AG09319 (cell line): Measurements from ENCODE around the gene CGB3.
"Not testable (repeated sequence)": the region's sequence is repeated elsewhere in the genome, so short reads cannot be mapped to it uniquely, and the experiment has no call there.

Source experiments
- DNase-seq: peaks from one replicate; pipeline ENCODE4 v3.0.0-alpha.2; 2010; ENCODE audit warnings: low read depth; ENCODE audit errors: extremely low read depth
- TF ChIP-seq, protein P1 (sequence below): IDR thresholded peaks from 2 replicates; pipeline ENCODE4 v1.5.1; 2011; ENCODE audit warnings: low read depth, mild to moderate bottlenecking, inconsistent platforms, low read length, moderate library complexity

Gene CGB3

DNA sequence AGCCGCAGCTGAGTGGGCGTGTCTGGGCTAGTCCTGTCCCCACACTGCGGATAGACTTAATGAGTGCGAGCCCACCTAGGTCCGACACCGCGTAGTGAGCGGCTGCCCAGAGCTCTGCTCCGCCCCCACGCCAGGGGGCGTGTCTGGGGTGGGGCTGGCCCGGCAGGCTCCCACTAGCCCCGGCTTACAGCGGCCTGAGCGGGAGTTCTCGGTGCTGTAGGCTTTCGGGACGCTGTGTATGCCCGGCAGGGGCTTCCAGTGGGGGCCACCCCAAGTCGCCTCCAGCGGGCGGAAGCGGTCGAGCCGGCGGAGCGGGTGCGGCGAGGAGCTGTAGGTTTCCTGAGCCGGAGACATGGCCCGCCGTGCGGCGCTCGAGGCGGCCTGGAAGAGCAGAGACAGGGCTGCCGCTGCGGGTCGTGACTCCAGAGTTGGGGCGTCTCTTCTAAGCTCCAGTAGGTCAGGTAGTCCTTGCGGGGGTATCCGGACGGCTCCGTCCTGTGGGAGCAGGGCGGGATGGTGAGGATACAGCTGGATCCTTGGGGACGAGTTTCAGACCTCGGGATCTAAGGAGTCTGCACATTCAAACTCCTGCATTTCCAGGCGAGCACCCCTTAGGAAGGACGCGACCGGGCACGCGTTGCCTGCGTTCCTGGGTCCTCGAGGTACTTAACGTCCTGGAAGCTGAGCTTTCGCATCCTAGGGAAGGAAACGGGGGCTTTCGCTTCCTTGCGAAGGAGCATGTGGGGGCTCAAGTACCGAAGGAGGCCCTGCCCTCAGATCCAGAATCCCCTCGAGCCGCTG is 32.2 kb upstream of the CGB3 start:
- TF ChIP-seq, protein P1, sequence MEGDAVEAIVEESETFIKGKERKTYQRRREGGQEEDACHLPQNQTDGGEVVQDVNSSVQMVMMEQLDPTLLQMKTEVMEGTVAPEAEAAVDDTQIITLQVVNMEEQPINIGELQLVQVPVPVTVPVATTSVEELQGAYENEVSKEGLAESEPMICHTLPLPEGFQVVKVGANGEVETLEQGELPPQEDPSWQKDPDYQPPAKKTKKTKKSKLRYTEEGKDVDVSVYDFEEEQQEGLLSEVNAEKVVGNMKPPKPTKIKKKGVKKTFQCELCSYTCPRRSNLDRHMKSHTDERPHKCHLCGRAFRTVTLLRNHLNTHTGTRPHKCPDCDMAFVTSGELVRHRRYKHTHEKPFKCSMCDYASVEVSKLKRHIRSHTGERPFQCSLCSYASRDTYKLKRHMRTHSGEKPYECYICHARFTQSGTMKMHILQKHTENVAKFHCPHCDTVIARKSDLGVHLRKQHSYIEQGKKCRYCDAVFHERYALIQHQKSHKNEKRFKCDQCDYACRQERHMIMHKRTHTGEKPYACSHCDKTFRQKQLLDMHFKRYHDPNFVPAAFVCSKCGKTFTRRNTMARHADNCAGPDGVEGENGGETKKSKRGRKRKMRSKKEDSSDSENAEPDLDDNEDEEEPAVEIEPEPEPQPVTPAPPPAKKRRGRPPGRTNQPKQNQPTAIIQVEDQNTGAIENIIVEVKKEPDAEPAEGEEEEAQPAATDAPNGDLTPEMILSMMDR = peak; percentile 19
- no peak for DNase-seq

- DNase-seq = not testable (repeated sequence)
These were observed 26.4 kb upstream of the CGB3 start for GRCh38 chr19:49050376-49051033.

GRCh38 chr19:49049834-49050233 is 25.7 kb upstream of the CGB3 start:
- DNase-seq = not testable (repeated sequence)

DNA sequence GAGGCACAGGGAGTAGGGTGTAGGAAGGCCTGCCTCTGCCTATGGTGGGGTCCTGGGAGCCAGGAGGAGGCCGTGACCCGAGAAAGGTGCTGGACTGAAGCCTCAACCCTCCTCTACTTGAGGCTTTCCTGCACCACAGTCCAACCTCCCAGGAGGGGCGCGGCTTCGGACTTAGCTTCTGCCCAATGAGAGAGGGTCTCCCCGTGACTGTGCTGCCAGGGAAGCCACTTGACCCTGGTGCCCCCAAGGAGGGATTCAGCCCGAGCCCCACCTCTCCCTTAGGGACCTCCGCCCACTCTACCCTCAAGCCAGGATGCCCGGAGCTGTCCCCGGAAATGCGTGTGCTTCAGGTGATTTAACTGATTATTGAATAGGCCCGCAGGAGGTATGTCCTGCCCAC is 24.9 kb upstream of the CGB3 start, which contains the start of gene CGB8:
Gene CGB8 (minus strand): TSS at position 101 of the 400 bp plus-strand sequence. CDS start 372 bp downstream, outside the sequence.
- not testable (repeated sequence) for DNase-seq

- not testable (repeated sequence) for DNase-seq
These were observed 19.4 kb upstream of the CGB3 start, which contains the start of gene CGB5 for GRCh38 chr19:49043548-49043947. Gene CGB5 (plus strand): TSS chr19:49043848. CDS start chr19:49044210, 362 bp downstream.

GRCh38 chr19:49042666-49043065 is 18.5 kb upstream of the CGB3 start:
- not testable (repeated sequence) for DNase-seq

GRCh38 chr19:49042177-49042576 is 18.0 kb upstream of the CGB3 start:
- TF ChIP-seq, protein P1 = no peak

GRCh38 chr19:49039736-49040135 is 15.6 kb upstream of the CGB3 start:
- DNase-seq = not testable (repeated sequence)

More at GRCh38 chr19:49042177-49042576, 18.0 kb upstream of the CGB3 start:
- no peak for DNase-seq

- not testable (repeated sequence) for DNase-seq
These were observed 14.6 kb upstream of the CGB3 start for GRCh38 chr19:49038557-49039276.

- not testable (repeated sequence) for DNase-seq
These were observed 14.0 kb upstream of the CGB3 start for GRCh38 chr19:49038111-49038510.

- DNase-seq = not testable (repeated sequence)
These were observed 12.7 kb upstream of the CGB3 start, which contains the start of gene CGB1 for GRCh38 chr19:49036815-49037214. Gene CGB1 (minus strand): TSS chr19:49036895. CDS start chr19:49036711, 184 bp downstream.

DNA sequence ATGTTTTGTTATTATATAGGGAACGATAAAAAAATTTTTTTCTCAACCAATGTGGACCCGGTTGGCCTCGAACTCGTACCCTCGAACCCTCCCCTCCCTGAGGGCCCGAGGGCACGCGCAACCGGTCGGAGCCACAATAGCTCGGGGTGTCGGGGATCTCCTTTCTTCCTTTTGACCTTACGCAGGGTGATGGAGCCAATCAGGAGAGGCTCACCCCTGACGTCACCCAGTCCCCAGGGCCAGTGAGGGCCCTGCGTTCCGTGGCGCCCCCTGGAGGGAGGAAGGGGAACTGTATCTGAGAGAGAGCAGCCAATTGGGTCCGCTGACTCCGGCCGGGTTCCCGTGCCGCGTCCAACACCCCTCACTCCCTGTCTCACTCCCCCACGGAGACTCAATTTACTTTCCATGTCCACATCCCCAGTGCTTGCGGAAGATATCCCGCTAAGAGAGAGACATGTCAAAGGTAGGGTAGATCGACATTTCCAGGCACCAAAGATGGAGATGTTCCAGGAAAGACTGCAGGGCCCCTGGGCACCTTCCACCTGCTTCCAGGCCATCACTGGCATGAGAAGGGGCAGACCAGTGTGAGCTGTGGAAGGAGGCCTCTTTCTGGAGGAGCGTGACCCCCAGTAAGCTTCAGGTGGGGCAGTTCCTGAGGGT is 7.6 kb upstream of the CGB3 start, which contains the start of gene CGB2:
Gene CGB2 (plus strand): TSS at position 249 of the 660 bp plus-strand sequence. CDS start 206 bp downstream, at position 455.
- DNase-seq = not testable (repeated sequence)

DNA sequence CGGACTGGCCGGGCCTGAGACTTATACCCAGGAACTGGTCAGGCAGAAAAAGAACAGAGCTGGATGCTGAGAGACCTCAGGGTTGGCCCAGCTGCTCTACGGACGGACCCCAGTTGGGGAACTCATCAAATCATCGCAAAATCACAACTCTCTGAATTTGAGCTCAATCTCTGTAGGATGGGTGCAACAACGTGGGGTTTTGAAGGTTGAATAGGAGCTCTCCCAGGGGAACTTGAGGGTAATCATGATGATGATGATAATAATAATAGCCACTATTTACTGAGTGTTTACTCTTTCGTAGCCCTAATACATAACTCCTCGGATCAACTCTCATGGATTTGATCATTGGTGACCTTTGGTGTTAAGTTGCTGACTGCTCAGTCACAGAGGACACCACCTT is 6.2 kb upstream of the CGB3 start:
- DNase-seq = not testable (repeated sequence)

- DNase-seq = not testable (repeated sequence)
These were observed 5.6 kb upstream of the CGB3 start for GRCh38 chr19:49029749-49030148.

- not testable (repeated sequence) for DNase-seq
These were observed 4.6 kb upstream of the CGB3 start for GRCh38 chr19:49028686-49029085.

GRCh38 chr19:49025599-49025998 is 1.5 kb upstream of the CGB3 start:
- not testable (repeated sequence) for DNase-seq

GRCh38 chr19:49025088-49025487 is 955 bp upstream of the CGB3 start:
- not testable (repeated sequence) for DNase-seq
